IMR-90 (cell line): ENCODE data around the gene MRPL58. TPM values are rescaled to one million over a fixed set of nuclear protein-coding genes. Genes with fewer than 3 reads are reported as not detected.

Experiments
- ATAC-seq: fragments of 200-7000 bp; cut with Tn5 transposase; 2 replicates; pipeline ENCODE4 v1.9.1; 2020; ENCODE audit warnings: low read depth, mild to moderate bottlenecking, moderate library complexity
- BruUV-seq: library from RNA; stranded (reverse); fragments of 400-500 nt; replicated peaks from 2 replicates; lab custom pipeline; 2021; lab: Mats Ljungman, UMichigan
- CTCF ChIA-PET: fragments of 300-600 bp; formaldehyde crosslinking; extraction: SDS; loops from one replicate; lab custom pipeline; 2021; ENCODE audit warnings: antibody characterized with exemption; lab: Yijun Ruan, JAX
- POLR2A ChIA-PET: fragments of 300-600 bp; sonication (Branson Sonifier 250); formaldehyde crosslinking; loops from one replicate; lab custom pipeline; 2022; ENCODE audit warnings: antibody characterized with exemption; ENCODE audit not compliant: unreplicated experiment; lab: Charles Lee
- DNase-seq: peaks from one replicate; pipeline ENCODE4 v3.0.0; 2013
- H2AFZ ChIP-seq: replicated peaks from 2 replicates; pipeline ENCODE3; 2013; ENCODE audit warnings: low read length, mild to moderate bottlenecking; ENCODE audit not compliant: poor library complexity
- H2AK5ac ChIP-seq: 2 replicates; pipeline ENCODE4 v1.6.1; 2013; ENCODE audit warnings: low read depth, low read length, inconsistent platforms
- H2AK9ac ChIP-seq: replicated peaks from 2 replicates; pipeline ENCODE3; 2013; ENCODE audit warnings: mild to moderate bottlenecking, low read depth, low read length, moderate library complexity; ENCODE audit not compliant: poor library complexity
- H2BK120ac ChIP-seq: 2 replicates; pipeline ENCODE4 v1.6.1; 2013; ENCODE audit warnings: low read depth, low read length, inconsistent platforms
- H2BK15ac ChIP-seq: 3 replicates; pipeline ENCODE4 v1.6.1; 2013; ENCODE audit warnings: low read depth, low read length, inconsistent platforms
- H2BK20ac ChIP-seq: 2 replicates; pipeline ENCODE4 v1.6.1; 2013; ENCODE audit warnings: low read depth, mild to moderate bottlenecking, inconsistent platforms, low read length, moderate library complexity
- H2BK5ac ChIP-seq: 2 replicates; pipeline ENCODE4 v1.6.1; 2013; ENCODE audit warnings: mild to moderate bottlenecking, low read depth, low read length, inconsistent platforms; ENCODE audit not compliant: poor library complexity, severe bottlenecking
- H3K14ac ChIP-seq: replicated peaks from 2 replicates; pipeline ENCODE4 v1.6.1; 2013; ENCODE audit warnings: low read depth, low read length, inconsistent platforms
- H3K18ac ChIP-seq: 2 replicates; pipeline ENCODE4 v1.6.1; 2013; ENCODE audit warnings: low read depth, low read length, control low read depth
- H3K23ac ChIP-seq: 2 replicates; pipeline ENCODE4 v1.6.1; 2013; ENCODE audit warnings: low read depth, low read length, inconsistent platforms
- H3K27ac ChIP-seq: 2 replicates; pipeline ENCODE4 v1.5.1; 2013; ENCODE audit warnings: mild to moderate bottlenecking, control low read depth, low read length; ENCODE audit not compliant: insufficient read depth
- H3K27me3 ChIP-seq: 2 replicates; pipeline ENCODE4 v1.6.1; 2013; ENCODE audit warnings: low read length; ENCODE audit not compliant: control insufficient read depth, insufficient read depth
- H3K36me3 ChIP-seq: 2 replicates; pipeline ENCODE4 v1.6.1; 2013; ENCODE audit warnings: low read length, mixed read lengths; ENCODE audit not compliant: control insufficient read depth, insufficient read depth
- H3K4ac ChIP-seq: 2 replicates; pipeline ENCODE4 v1.6.1; 2013; ENCODE audit warnings: low read depth, low read length, inconsistent platforms
- H3K4me1 ChIP-seq: 2 replicates; pipeline ENCODE4 v1.6.1; 2013; ENCODE audit warnings: low read length, mixed read lengths; ENCODE audit not compliant: control insufficient read depth, insufficient read depth
- H3K4me2 ChIP-seq: 2 replicates; pipeline ENCODE4 v1.6.1; 2013; ENCODE audit warnings: low read depth, mild to moderate bottlenecking, control low read depth, low read length, moderate library complexity
- H3K4me3 ChIP-seq: 2 replicates; pipeline ENCODE4 v1.5.1; 2013; ENCODE audit warnings: low read depth, mild to moderate bottlenecking, control low read depth, low read length, moderate library complexity; ENCODE audit not compliant: insufficient read depth
- H3K56ac ChIP-seq: 2 replicates; pipeline ENCODE4 v1.6.1; 2013; ENCODE audit warnings: low read length, inconsistent platforms; ENCODE audit not compliant: insufficient read depth; ENCODE audit errors: extremely low read depth
- H3K79me1 ChIP-seq, 2 experiments: 2 replicates each; pipeline ENCODE4 v1.6.1; 2013; ENCODE audit warnings: low read length in 2 of 2, inconsistent platforms in 1 of 2, low read depth in 1 of 2
- H3K9ac ChIP-seq: 2 replicates; pipeline ENCODE4 v1.6.1; 2013; ENCODE audit warnings: low read depth, low read length, control low read depth
- H3K9me1 ChIP-seq: 2 replicates; pipeline ENCODE4 v1.6.1; 2013; ENCODE audit warnings: low read length, inconsistent platforms; ENCODE audit not compliant: insufficient read depth
- H3K9me3 ChIP-seq: 2 replicates; pipeline ENCODE4 v1.6.1; 2013; ENCODE audit warnings: low read length; ENCODE audit not compliant: control insufficient read depth, insufficient read depth
- H4K20me1 ChIP-seq: 2 replicates; pipeline ENCODE4 v1.6.1; 2013; ENCODE audit warnings: low read length, inconsistent platforms; ENCODE audit not compliant: insufficient read depth
- H4K5ac ChIP-seq: 2 replicates; pipeline ENCODE4 v1.6.1; 2013; ENCODE audit warnings: mild to moderate bottlenecking, low read depth, low read length, control low read depth
- H4K8ac ChIP-seq, 2 experiments: 2 replicates each; pipeline ENCODE4 v1.6.1; 2013; ENCODE audit warnings: low read depth in 2 of 2, low read length in 2 of 2, control low read depth in 1 of 2, inconsistent platforms in 1 of 2
- H4K91ac ChIP-seq: 2 replicates; pipeline ENCODE4 v1.6.1; 2013; ENCODE audit warnings: low read depth, low read length, inconsistent platforms; ENCODE audit not compliant: insufficient read depth
- BHLHE40 ChIP-seq: fragments of 150-350 bp; IDR thresholded peaks from 2 replicates; pipeline ENCODE4 v1.6.1; 2016; ENCODE audit warnings: mild to moderate bottlenecking, low read depth, low read length
- CEBPB ChIP-seq: IDR thresholded peaks from 2 replicates; pipeline ENCODE4 v1.6.1; 2012; ENCODE audit warnings: low read depth, low read length, improper control_type of control experiment
- CHD1 ChIP-seq: IDR thresholded peaks from 2 replicates; pipeline ENCODE4 v1.6.1; 2012; ENCODE audit warnings: low read depth, low read length, improper control_type of control experiment
- ELK1 ChIP-seq: fragments of 150-350 bp; IDR thresholded peaks from 2 replicates; pipeline ENCODE4 v1.6.1; 2016; ENCODE audit warnings: low read depth, mild to moderate bottlenecking, low read length, moderate library complexity, borderline replicate concordance
- FOS ChIP-seq: fragments of 150-350 bp; IDR thresholded peaks from 2 replicates; pipeline ENCODE4 v1.6.1; 2016; ENCODE audit warnings: low read depth, low read length
- MAZ ChIP-seq: IDR thresholded peaks from 2 replicates; pipeline ENCODE4 v1.6.1; 2012; ENCODE audit warnings: low read depth, mild to moderate bottlenecking, low read length, improper control_type of control experiment, moderate library complexity, borderline replicate concordance
- NFE2L2 ChIP-seq: fragments of 150-350 bp; IDR thresholded peaks from 2 replicates; pipeline ENCODE4 v1.6.1; 2016; ENCODE audit warnings: low read depth, mild to moderate bottlenecking, low read length
- USF2 ChIP-seq: fragments of 150-350 bp; IDR thresholded peaks from 2 replicates; pipeline ENCODE4 v1.6.1; 2017; ENCODE audit warnings: mild to moderate bottlenecking, antibody characterized with exemption, low read length, low read depth
- WGBS, 2 experiments: methylation state at CpG; one replicate each; pipeline versions ENCODE4 v1.1.5 to v1.1.7; 2013; ENCODE audit warnings: missing lambda C conversion rate in 2 of 2; ENCODE audit not compliant: insufficient read length in 1 of 2; ENCODE audit errors: extremely low coverage in 2 of 2; 5-methylcytosine and 5-hydroxymethylcytosine counted together
- dilution Hi-C: fragments of 300-500 bp; cut with HindIII; formaldehyde crosslinking; loops from one replicate; pipeline ENCODE4 v1.14.3; 2018; ENCODE audit warnings: low sequenced_read_pairs; ENCODE audit not compliant: unreplicated experiment
- in situ Hi-C: fragments of 300-500 bp; cut with MboI; formaldehyde crosslinking; loops from 3 replicates; pipeline ENCODE4 v1.14.3; 2019; ENCODE audit warnings: low sequenced_read_pairs, inconsistent platforms, mixed read lengths
- intact Hi-C: fragments of 100-400 bp; cut with micrococcal nuclease; formaldehyde crosslinking; loops from 2 replicates; pipeline ENCODE4 v1.10.0; 2022
- polyA plus RNA-seq, 3 experiments: library from polyadenylated mRNA; depleted of rRNA; stranded (reverse); fragments of >200 nt; gene quantifications; 2 replicates each; pipeline ENCODE4 v1.2.3, GENCODE V29; 2012; ENCODE audit warnings: low replicate concordance in 1 of 3
- total RNA-seq: library from RNA; depleted of rRNA; stranded (reverse); fragments of >200 nt; gene quantifications from 2 replicates; pipeline ENCODE4 v1.2.3, GENCODE V29; 2012

Gene MRPL58
- total and polyA plus RNA-seq, 2 of the 4 experiments (the other 2 are of a cell fraction), result 42.5 to 53.0 TPM

GRCh38 chr17:74971069-74971841, 41.2 kb upstream of the MRPL58 start:
- no peak for ATAC-seq
- no peak overlapping the region for H2BK20ac ChIP-seq
- no peaks in the 10 kb centered on the region for H3K79me1 ChIP-seq

More at GRCh38 chr17:74971069-74971841, 41.2 kb upstream of the MRPL58 start:
- no peak overlapping the region for H3K14ac ChIP-seq
- H4K5ac ChIP-seq, result no peak overlapping the region
- H2BK120ac ChIP-seq, result no peak overlapping the region
- DNase-seq, result no peak
- H3K56ac ChIP-seq, result no peak overlapping the region
- dilution Hi-C loops, result no loop called here
- H3K4me2 ChIP-seq, result no peak overlapping the region
- H2BK5ac ChIP-seq, result no peak overlapping the region
- TF ChIP-seq MAZ (no peak), BHLHE40 (no peak), FOS (no peak), CEBPB (no peak), ELK1 (no peak), CHD1 (no peak), USF2 (no peak), NFE2L2 (no peak)
- no peak overlapping the region for H2BK15ac ChIP-seq
- WGBS, 2 experiments, result 90% methylated on average over 2 of the region's 8 CpGs; no CpG with 5 or more reads in 1 of the 2 experiments
- no peak overlapping the region for H2AK9ac ChIP-seq
- H2AK5ac ChIP-seq, result no peak overlapping the region
- H3K4ac ChIP-seq, result no peak overlapping the region
- no peak overlapping the region for H3K23ac ChIP-seq
- no peaks in the 10 kb centered on the region for H3K36me3 ChIP-seq
- 0 out of 2 replicates have a peak, but pooled peaks cover 2% of the 10 kb centered on the region for H3K4me1 ChIP-seq
- intact Hi-C loops, result no loop called here
- no peak overlapping the region for H3K27ac ChIP-seq
- CTCF ChIA-PET, result interaction anchor here (0.8 kb wide), 1 partner anchor 9 kb away, joined by 3 read pairs; no protein-coding TSS in a partner anchor
- no peaks in the 10 kb centered on the region for H3K9me3 ChIP-seq
- H2AFZ ChIP-seq, result peak overlapping the region; percentile 8
- POLR2A ChIA-PET, result no interaction called here
- peaks cover 47% of the 10 kb centered on the region for H3K27me3 ChIP-seq
- H4K91ac ChIP-seq, result no peak overlapping the region
- no peak overlapping the region for H3K4me3 ChIP-seq
- H3K18ac ChIP-seq, result no peak overlapping the region
- H4K20me1 ChIP-seq, result no peaks in the 10 kb centered on the region
- no peaks in the 10 kb centered on the region for H3K9me1 ChIP-seq
- no peak overlapping the region for H4K8ac ChIP-seq
- no TSS peak for BruUV-seq
- H3K9ac ChIP-seq, result no peak overlapping the region
- in situ Hi-C loops, result no loop called here
